GM13976 (cell line): ENCODE data around the gene TNFRSF11A.

Source experiments
- DNase-seq: peaks from one replicate; pipeline ENCODE4 v3.0.0; 2012; ENCODE audit warnings: low spot score
- CTCF ChIP-seq: IDR thresholded peaks from 2 replicates; pipeline ENCODE4 v1.5.1; 2012; ENCODE audit warnings: borderline replicate concordance, mild to moderate bottlenecking; ENCODE audit not compliant: insufficient read depth; ENCODE audit errors: extremely low read depth, missing control alignments, control extremely low read depth
- in situ Hi-C: fragments of 300-500 bp; cut with MboI; formaldehyde crosslinking; loops from one replicate; pipeline ENCODE4 v1.12.0; 2022; ENCODE audit warnings: low sequenced_read_pairs, mixed read lengths, inconsistent platforms; ENCODE audit not compliant: unreplicated experiment

Gene TNFRSF11A

GRCh38 chr18:62329691-62330454 lies 4.8 kb downstream of the TNFRSF11A start:
- in situ Hi-C loops, result no loop called here
- TF ChIP-seq CTCF, result no peak
- no peak for DNase-seq

- DNase-seq, result no peak
- TF ChIP-seq CTCF, result no peak
- in situ Hi-C loops, result no loop called here
These were observed 5.5 kb downstream of the TNFRSF11A start for GRCh38 chr18:62330650-62331049.

- DNase-seq, result no peak
These were observed 6.7 kb downstream of the TNFRSF11A start for GRCh38 chr18:62331581-62332356.

GRCh38 chr18:62332431-62332830 lies 7.3 kb downstream of the TNFRSF11A start:
- no peak for DNase-seq
- in situ Hi-C loops, result no loop called here

More at GRCh38 chr18:62331581-62332356, 6.7 kb downstream of the TNFRSF11A start:
- TF ChIP-seq CTCF, result no peak
- in situ Hi-C loops, result no loop called here

GRCh38 chr18:62332964-62333695 lies 8.0 kb downstream of the TNFRSF11A start:
- no peak for TF ChIP-seq CTCF
- in situ Hi-C loops, result no loop called here
- DNase-seq, result no peak

More at GRCh38 chr18:62332431-62332830, 7.3 kb downstream of the TNFRSF11A start:
- TF ChIP-seq CTCF, result no peak

GRCh38 chr18:62334120-62334519 lies 9.0 kb downstream of the TNFRSF11A start:
- no peak for DNase-seq
- no peak for TF ChIP-seq CTCF
- in situ Hi-C loops, result no loop called here
